Measurements from ENCODE around the gene GABRP. TPM values are rescaled to one million over a fixed set of nuclear protein-coding genes. Genes with fewer than 3 reads are reported as not detected.

The GABRP gene, protein sequence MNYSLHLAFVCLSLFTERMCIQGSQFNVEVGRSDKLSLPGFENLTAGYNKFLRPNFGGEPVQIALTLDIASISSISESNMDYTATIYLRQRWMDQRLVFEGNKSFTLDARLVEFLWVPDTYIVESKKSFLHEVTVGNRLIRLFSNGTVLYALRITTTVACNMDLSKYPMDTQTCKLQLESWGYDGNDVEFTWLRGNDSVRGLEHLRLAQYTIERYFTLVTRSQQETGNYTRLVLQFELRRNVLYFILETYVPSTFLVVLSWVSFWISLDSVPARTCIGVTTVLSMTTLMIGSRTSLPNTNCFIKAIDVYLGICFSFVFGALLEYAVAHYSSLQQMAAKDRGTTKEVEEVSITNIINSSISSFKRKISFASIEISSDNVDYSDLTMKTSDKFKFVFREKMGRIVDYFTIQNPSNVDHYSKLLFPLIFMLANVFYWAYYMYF
- not detected for total RNA-seq

DNA sequence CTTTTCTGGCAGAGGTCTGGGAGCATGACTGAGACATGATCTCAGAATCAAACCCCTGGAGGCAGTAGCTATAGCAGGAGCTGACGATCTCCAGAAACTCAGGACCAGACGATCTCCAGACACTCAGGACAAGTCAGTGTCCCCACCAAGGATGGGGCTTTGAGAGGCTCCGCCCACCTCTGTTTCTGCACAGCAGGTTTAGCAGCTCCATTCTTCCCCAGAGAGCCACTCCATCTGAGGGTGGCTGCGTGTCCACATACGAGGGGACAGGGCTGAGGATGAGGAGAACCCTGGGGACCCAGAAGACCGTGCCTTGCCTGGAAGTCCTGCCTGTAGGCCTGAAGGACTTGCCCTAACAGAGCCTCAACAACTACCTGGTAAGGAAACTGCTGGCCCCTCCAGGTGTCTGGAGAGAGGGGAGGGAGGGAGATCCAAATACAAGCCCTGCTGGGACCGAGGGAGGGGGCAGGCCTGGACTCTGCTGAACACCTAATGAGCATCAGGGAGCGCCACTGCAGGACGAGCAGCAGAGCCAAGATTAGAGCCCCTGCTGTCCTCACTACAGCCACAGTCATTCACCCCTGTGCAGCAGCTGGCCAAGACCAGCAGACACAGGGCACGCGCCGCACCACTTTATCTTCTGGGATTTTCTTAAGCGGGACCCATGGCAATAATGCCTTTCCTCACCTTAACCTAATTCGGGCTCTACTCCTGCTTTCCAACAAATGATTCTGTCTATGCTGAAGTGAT, at the start of gene GABRP:
TSS of gene GABRP (plus strand) at position 228 of the 750 bp plus-strand sequence. CDS start 4,891 bp downstream, outside the sequence.
- no peak for FAIRE-seq

DNA sequence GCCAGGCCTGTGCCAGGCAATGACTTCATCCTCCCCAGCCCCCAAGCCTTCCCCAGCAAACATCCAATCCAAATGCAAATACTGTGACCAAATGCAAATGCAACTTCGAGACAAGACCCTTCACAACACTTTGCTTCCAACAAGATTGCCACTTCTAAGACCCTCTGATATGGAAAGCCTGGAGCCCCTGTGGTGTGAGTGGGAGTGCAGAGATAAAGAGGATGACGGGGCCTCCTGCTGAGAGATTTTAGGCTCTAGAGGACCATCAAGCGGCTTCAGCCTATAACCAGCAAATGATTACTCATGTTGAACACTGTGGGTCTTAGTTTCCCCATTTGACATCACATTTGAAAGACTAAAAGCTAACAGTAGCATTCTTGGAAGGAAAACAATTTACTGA, 46.6 kb upstream of the GABRP start:
- FAIRE-seq = no peak

More for the DNA sequence above, at the start of gene GABRP:
- DNase-seq (ENCODE audit: low spot score in 2 of 2) = no peak

DNA sequence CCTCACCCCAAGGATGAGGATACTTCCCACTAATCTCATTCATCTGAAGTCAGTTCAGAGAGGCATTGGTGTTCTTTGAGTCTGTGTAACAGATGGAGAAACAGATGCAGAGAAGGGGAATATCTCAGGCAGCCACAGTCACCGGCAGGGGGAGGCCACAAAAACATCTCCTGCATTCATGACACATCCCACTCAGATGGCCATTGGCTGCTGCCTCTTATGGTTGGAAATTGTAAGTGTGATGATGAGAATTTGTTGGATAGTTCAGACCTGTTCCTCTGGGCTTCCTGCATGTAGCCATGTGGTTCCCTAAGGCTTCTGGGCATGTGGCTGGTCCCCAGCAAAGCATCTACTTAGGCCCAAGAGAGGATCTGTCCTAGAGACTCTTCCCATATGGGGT, 45.9 kb upstream of the GABRP start:
- FAIRE-seq (no peak), DNase-seq (ENCODE audit: low spot score in 2 of 2) (no peak)

More for the DNA sequence above, 46.6 kb upstream of the GABRP start:
- no peak for DNase-seq (ENCODE audit: low spot score in 2 of 2)

DNA sequence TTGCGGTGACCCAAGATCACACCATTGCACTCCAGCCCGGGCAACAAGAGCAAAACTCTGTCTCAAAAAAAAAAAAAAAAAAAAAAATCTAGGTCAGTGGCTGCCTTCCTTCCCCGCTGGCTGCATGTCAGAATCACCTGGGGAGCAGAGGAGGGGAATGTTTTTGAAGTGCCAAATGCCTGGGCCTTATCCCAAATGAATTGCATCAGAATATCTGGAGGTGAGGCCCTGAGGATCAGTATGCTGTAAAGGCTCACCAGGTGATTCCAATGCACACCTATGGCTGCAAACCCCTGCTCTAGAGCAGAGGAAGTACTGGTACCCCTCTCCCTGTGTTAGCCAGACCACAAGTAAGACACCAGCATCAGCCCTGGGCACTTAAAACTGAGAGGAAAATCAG, 44.7 kb upstream of the GABRP start:
- FAIRE-seq = no peak

DNA sequence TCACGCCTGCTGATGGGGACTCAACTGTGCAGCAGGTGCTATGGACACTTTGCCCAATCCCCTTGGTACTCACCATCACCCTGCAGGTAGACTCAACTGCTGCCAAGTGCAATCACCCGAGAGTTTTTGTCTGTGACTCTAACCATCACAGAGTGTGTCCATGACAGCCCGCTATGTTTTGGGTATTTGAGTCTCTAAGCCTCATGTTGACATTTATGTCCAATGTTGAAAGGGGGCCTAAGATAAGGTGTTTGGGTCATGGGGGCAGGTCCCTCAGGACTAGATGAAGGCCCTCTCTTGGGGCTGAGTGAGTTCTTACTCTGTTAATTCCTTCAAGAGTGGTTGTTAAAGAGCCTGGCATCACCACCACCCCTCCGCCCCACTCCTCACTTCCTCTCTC, 44.1 kb upstream of the GABRP start:
- no peak for FAIRE-seq
- DNase-seq (ENCODE audit: low spot score in 2 of 2) = no peak

More for the DNA sequence above, 44.7 kb upstream of the GABRP start:
- DNase-seq (ENCODE audit: low spot score in 2 of 2) = no peak

DNA sequence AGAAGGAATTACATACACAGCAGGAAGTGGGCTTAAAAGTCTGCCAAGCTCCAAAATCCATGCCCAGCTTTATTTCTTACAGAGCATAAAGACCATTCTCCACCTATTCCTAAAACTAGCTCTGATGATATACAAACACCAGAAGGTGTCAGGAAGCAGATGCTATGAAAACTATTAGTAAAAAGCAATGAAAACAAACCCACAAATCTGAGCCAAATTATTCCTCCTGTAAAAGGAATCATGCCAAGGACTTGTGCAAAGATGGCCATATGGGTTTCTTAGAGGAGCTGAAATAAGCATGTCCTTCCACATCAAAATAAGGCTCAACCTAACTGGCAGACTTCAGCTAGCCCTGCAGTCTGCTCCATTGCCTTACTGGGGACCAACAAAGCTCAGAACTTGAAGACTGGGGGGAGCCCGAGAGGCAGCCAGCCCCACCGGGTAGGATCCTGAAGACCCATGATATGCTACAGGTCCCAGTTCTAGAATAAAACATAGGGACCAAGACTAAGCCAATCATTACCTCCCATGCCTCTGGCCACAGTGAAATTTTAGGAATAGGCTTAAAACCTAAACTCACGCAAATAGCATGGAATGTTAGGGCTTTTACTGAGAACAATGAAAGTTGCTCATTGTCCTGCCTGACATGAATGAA, 42.8 kb upstream of the GABRP start:
- DNase-seq (ENCODE audit: low spot score in 2 of 2) = no peak
- no peak for FAIRE-seq

DNA sequence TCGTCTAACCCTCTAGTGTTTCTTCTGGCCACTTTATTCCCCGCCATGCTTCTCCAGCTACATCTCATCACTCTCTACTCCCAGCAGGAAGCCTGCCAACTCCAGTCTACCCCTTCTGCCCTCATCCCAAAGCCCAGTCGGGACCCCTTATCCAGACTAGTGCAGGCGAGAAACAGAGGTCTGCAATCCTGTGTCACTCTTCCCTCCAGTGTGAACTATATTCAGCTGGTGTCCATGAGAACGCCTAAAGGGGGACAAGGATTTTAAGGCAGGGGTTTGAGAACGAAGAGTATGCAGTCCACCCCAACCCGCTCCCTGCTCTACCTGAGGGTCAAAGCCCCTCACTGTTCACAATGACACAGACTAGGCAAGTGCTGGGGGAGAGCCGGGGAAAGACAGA, 41.7 kb upstream of the GABRP start:
- FAIRE-seq (no peak), DNase-seq (ENCODE audit: low spot score in 2 of 2) (no peak)

DNA sequence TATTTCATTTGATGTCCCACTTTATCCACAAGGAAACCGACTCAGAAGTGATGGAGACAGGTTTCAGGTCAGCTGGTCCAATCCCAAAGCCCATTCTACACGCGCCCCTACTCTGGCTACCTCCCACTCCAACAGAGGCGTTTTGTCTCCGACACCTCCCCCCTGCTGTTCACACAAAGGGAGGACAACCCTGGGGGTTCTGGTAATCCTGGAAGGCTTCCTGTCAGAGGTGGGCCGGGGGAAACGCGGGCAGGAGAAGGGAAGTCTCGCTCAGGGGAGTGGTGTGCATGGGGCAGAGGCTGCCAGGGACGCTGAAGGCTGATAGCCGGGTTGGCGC, 39.7 kb upstream of the GABRP start:
- FAIRE-seq = no peak

DNA sequence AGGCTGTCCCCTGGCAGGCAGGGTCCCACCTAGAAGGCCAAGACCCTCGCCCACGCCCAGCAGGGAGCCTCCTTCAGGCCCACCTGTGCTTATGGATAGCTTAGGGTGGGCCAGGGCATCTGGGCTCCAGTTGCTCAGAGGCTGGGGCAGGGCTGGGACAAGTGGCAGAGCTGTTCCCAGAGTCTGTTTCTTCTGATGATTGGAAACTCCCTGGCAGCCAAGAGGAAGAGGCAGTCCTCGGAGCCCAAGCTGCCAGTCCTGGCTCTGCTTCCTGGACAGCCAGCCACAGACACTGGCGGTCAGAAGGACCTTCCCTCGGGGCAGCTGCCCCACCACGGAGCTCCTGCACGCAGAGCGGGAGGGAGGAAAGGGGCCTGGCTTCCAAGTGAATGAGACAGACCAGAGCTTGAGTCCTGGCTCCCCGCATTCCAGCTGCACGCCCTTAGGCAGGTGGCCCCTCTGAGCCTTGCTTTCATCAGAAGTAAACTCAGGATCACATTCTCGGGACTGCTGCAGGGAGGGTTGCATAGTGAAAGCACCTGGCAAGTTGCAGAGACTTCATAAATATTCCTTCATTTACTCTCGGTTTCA, 37.9 kb upstream of the GABRP start:
- no peak for FAIRE-seq

More for the DNA sequence above, 39.7 kb upstream of the GABRP start:
- DNase-seq (ENCODE audit: low spot score in 2 of 2) = no peak

DNA sequence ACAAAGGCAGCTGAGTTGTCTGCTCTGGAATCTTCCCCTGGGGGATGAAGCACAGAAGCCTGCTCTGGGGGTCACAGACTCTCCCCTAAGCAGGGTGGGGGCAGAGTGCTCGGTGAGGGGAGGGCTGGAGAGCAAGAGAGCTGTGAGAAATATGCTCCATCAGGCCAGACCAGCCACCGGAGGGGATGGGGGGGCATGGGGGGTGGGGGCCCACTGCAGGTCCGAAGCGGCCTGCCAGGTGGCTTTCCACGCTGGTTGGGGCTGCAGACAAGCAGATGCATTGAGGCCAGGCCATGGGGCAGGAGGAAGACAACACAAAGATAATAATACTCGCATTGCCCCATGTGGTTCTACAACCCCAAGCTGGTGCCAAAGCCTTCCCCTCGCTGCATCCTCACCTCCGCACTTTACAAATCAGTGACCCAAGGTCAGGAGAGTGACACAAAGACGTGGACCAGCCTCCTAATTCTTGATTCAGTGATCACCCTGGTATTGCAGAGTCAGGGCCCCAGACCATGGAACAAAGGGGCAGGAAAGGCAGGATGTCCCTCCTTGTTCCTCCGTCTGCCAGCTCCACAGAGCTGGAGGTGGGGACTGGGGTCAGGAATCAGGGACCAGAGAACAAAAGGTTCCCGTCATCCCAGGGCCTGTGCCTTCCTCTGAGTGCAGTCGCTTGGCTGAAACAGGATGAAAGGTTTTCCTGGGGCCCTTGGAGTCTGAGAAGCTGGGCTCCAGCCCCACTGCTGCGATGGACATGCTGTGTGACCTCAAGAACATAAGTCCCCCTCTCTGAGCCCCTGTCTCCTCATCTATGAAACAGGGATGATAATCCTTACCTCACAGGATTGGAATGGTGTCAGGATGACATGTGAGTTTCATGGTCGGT, 37.2 kb upstream of the GABRP start:
- DNase-seq (ENCODE audit: low spot score in 2 of 2) (no peak), FAIRE-seq (no peak)

More for the DNA sequence above, 37.9 kb upstream of the GABRP start:
- no peak for DNase-seq (ENCODE audit: low spot score in 2 of 2)

DNA sequence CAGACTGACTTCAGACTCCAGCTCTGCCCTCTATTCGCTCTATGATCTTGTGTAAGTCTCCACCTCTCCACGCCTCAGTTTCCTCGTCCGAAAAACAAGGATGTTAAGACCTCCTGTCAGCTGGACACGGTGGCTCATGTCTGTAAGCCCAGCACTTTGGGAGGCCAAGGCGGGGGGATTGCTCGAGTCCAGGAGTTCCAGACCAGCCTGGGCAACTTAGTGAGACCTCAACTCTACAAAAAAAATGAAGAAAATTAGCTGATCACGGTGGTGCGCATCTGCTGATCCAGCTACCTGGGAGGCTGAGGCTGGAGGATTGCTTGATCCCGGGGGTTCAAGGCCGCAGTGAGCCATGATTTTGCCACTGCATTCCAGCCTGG, 36.6 kb upstream of the GABRP start:
- no peak for DNase-seq (ENCODE audit: low spot score in 2 of 2)
- no peak for FAIRE-seq

DNA sequence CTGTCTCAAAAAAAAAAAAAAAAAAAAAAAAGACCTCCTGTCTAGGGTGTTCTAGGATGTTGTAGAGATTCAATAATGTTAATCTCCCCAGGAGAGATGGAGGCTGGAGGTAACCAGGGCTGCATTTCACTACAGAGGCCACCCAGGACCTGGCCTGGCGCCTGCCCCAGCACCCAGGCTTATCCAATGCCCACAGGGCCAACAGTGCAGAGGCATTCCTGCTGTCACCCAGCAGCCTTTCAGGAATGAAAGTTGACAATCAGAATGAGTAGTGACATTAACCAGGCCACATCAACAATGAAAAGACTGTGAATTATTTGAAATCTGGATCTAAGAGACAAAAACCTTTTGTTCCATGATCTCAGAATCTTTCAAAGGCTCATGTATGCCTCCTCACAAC, 36.2 kb upstream of the GABRP start:
- FAIRE-seq (no peak), DNase-seq (ENCODE audit: low spot score in 2 of 2) (no peak)

DNA sequence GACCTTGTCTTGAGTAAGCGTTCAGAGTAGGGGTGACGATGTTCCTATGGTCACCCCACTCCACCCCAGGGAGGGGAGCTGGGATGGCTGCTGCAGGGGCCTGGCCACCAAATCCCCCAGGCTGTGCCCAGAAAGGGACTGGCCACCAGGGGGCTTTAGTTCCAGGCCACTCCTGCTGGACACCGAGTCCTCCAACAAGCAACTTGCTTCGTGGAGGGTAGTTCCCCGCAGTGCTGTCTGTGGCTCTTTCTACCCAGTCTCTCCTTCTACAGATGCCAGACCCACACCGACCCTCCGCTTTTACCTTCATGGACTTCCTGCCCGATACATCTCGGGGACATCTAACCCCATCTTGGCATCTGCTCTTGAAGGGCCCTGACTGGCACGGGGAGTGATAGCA, 35.7 kb upstream of the GABRP start:
- no peak for DNase-seq (ENCODE audit: low spot score in 2 of 2)

DNA sequence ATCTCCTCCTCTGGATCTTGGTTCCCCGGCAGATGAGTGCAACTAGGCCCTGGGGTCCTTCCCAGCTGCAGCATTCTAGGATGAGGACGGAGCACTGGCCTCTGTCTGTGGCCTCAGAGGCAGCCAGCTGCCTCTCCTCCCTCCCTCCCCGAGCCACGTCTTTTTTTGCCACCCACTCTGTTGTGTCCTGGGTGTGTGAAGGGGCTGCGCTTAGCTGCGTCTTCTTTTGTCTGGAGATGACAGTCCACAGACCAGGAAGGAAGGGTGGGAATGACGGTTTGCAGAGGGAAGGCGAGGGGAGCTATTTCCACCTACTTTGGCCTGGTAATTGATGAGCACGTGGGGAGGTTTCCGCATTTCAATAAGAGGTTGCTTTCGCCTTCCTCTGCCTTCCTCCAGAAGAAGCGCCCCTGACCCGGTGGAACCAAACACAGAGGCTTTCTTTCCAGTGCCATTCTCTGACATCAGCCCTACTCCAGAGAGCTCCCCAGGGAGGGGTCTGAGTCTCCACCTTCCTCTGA, 34.5 kb upstream of the GABRP start:
- FAIRE-seq = no peak
- no peak for DNase-seq (ENCODE audit: low spot score in 2 of 2)

More for the DNA sequence above, 35.7 kb upstream of the GABRP start:
- no peak for FAIRE-seq

DNA sequence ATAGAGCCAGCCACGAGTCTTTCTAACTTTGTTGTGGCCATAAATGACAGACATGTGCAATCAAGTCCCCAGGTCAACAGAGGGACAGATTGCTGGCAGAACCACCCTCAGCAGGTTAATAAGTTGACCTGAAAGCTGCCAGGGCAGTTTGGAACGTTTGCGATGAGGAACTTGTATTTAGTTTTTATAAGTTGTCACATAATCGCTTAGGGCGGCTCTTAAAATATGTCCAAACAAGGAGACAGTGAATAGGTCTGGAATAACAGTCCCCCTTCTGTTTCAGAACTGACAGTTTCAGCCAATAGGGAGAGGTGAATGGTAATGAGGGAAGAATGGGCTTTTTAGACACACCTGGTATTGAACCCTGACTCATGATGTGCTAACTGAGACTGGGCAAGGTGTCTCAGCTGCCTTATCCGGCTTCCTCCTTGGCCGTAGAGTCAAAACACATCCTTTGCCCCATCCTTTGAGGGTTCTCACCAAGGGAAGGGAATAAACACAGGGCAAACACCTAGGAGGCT, 33.6 kb upstream of the GABRP start:
- no peak for FAIRE-seq
- DNase-seq (ENCODE audit: low spot score in 2 of 2) = no peak

DNA sequence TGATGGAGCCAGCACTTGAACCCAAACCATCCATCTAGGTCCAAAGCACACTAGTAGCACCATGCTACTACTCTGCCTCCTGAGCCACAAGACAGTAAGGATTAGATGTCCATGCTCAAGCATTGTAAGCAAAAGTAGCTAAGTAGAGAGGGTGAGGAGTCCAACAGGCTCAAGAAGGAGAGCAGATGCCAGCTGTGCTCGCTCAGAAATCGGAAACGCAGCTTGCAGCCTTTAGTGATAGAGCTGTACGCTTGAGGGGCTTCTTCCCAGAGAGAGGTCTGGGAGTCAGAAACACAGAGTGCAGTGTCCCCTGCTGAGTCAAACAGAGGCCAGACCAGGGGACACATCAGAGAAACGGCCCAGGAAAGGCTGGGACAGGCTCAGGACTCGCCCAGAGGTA, 32.7 kb upstream of the GABRP start:
- FAIRE-seq (no peak), DNase-seq (ENCODE audit: low spot score in 2 of 2) (no peak)

DNA sequence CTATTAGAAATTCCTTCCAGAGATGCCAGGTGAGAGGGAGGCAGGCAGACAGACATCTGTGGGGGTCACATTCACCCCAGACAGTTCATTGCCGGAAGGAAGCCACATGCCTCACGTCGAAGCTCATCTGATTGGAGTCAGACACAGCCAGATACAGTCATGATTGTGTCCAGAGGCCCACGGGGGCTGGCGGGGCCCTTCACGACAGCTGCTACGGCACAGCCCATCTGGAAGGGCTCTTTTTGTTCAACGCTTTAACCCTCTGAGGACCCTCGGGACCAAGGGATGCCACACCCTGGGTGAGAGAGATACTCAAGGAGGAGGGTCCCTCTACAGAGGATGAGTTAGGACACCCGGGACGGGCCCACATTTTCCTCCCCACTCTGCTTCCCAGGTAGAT, 31.9 kb upstream of the GABRP start:
- FAIRE-seq (no peak), DNase-seq (ENCODE audit: low spot score in 2 of 2) (no peak)

DNA sequence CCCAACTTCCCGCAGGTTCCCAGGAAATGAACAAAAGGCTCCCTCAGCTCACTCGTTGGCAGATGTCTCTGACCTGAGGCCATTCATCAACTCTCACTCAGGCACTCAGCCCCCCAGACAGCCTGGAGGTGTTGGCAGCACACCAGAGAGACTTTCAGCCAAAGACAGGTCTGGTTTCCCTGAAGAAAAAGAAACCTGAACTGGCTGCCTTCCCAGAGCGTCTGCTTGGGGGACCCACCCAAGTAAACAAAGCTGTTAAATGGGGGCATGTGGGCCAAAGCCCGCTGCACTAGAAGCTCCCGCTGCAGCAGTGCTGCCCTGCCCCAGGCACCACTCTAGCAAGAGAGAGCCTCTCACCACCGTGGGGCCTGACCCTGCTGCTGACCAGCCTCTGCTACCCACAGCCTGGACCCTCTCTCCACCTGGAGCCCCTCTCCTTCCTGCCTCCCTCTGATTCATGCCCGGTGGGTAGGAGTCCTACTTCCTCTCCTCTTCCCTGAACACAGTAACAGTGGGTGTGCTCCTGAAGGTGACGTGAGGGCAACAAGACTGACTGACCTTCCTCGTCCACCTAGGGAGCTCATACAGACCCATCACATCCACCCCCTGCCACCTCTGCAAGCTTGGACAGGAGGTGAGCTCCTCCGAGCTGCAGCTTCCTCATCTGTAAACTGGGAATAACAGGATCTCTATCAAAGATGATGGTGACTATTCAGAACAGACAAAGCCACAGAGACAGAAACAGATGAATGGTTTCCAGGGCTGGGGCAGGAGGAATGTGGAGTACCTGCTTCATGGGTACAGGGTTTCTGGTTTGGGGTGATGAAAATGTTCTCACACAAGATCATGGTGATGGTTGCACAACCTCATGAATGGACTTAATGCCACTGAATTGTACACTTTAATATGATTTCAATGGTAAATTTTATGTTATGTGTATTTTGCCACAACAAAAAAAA, 31.0 kb upstream of the GABRP start:
- FAIRE-seq (no peak), DNase-seq (ENCODE audit: low spot score in 2 of 2) (no peak)

All from frontal cortex (tissue), 4 donors.